GM18861 (cell line): ENCODE measurements around the gene SEC16A.

Source experiments
- ATAC-seq: cut with Tn5 transposase; IDR thresholded peaks from one replicate; pipeline ENCODE4 v1.9.1; 2021; ENCODE audit not compliant: unreplicated experiment

Gene SEC16A

DNA sequence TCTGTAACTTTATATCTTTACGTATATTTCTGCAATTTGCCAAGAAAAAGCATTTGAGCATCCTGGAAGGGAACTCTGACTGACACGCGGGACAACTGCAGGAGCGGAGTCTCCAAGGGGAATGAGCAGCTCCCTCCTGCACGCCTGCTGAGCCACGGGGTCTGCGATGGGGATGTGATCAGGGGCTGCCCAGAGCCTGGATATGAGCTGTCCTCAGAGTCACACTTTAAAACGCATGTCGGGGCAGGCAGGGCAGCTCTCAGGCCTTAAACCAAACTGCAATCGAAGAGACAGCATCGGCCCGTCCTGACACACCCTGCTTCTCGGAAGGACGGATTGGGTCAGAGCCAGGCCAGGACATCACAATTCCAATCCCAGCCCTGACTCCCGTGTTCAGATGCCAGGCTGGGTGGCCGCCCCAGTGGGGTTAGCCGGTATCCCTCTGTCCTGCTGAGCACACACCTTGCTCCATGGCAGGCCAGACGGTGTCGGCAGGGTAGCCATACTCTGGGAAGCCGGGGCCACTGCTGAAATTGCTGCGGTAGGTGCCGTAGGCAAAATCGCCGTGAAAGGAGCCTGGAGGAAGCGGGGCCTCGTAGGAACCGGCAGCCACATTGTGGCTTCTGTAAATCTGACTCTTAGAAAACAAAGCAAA lies 17.2 kb downstream of the SEC16A start:
- ATAC-seq, result no peak

DNA sequence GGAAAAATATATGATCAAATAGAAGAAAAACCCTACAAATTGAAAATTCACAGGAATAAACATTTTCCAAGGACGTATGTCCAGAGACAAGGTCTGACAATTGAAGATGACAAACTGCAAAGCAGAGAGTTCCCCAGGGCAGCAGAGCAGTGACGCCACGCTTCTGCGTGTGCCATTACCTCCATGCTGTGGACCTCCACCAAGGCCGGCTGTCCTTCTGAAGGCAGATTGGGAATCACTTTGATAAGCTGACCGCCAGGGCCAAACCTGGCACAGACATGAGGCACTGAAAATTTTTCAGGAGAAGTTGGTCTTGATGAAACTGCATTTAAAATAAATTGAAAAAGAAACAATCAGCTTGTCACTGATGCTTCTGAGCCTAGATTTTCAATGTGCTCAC lies 18.6 kb downstream of the SEC16A start:
- ATAC-seq, result no peak

DNA sequence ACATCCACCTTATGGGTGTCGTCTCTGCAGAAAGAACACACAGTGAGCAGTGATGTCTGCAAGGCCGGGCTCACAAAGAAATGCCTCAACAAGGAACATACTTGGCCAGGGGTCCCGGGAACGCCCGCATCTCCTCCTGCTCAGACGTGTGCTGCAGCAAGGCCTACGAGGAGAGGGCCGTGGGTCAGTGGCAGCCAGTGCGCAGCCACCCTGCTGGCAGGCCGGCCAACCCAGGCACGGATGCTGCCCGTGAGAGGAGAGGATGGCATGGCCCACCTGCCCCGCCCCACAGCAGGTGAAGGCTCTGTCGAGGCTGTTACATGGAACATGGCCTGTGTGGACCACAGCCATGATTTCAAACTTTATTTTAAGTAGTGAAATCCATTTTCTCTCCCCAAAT lies 19.3 kb downstream of the SEC16A start:
- ATAC-seq, result no peak

- ATAC-seq, result no peak
Measured at GRCh38 chr9:136462664-136463063, 20.2 kb downstream of the SEC16A start.

DNA sequence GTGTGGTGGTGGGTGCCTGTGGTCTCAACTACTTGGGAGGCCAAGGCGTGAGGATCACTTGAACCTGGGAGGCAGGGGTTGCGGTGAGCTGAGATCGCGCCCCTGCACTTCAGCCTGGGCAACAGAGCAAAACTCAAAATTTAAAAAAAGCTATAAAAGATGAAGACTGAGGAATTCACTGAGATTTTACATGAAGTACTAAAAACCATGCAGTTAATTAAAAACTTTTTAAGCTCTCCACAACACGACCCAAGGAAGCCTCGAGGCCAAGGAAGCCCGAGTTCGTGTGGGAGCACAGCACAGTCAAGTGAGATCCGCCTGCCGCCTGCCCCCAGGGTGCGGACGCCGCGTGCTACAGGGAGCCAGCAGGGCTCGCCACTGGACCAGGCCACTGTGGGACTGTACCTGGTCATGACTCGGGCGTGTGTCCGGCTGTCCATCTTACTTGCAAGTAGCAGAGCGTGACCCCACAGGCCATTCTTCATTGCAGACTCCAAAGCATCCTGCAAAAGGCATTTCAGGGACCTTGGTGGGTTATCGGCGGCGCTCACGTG lies 22.0 kb downstream of the SEC16A start:
- no peak for ATAC-seq

- no peak for ATAC-seq
Measured at GRCh38 chr9:136459425-136459824, 23.4 kb downstream of the SEC16A start.

GRCh38 chr9:136457326-136457725 lies 25.5 kb downstream of the SEC16A start:
- no peak for ATAC-seq

GRCh38 chr9:136456258-136456657 lies 26.6 kb downstream of the SEC16A start:
- no peak for ATAC-seq

GRCh38 chr9:136455043-136456002 lies 27.5 kb downstream of the SEC16A start:
- ATAC-seq, result no peak

- ATAC-seq, result no peak
Measured at GRCh38 chr9:136454026-136454796, 28.6 kb downstream of the SEC16A start.

GRCh38 chr9:136453326-136453725 lies 29.5 kb downstream of the SEC16A start:
- no peak for ATAC-seq

GRCh38 chr9:136451221-136451877 lies 31.5 kb downstream of the SEC16A start:
- no peak for ATAC-seq

DNA sequence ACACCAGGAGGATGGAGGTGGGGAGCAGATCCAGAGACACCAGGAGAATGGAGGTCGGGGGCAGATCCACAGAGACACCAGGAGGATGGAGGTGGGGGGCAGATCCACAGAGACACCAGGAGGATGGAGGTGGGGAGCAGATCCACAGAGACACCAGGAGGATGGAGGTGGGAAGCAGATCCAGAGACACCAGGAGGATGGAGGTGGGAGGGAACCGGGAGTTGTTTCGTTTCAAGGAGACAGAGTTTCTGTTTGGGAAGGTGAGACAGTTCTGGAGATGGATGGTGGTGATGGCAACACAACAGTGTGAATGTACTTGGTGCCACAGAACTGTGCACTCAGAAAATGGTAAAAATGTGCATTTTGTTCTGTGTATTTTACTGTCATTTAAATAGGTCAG lies 34.2 kb downstream of the SEC16A start:
- no peak for ATAC-seq

DNA sequence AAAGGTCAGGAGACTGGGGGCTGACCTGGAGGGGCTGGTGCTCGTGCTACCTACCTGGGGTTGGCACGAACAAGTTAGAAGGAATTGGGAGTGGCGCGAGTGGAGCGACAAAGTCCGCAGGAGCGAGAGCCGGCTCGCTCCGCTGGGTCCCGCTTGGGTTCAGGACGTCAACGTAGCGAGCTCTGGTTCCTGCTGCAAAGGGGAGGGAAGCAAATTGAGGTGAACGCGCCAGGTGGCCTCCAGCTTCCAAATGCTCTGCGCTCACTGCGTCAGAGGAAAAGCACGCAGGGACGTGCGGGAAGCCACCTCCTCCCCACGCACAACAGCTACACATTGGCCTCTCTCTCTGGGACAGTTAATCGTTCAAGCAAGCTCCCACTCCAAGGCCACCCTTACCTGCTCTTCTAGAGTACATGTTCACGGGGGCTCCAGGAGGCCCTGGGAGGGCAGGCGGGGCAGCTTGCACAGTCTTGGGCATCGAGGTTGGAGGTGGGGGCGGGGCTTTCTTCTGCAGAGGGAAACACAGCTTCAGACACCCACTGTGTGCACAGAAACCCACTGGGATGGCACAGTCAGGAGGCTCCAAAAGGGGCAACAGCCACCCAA lies 35.6 kb downstream of the SEC16A start:
- no peak for ATAC-seq

DNA sequence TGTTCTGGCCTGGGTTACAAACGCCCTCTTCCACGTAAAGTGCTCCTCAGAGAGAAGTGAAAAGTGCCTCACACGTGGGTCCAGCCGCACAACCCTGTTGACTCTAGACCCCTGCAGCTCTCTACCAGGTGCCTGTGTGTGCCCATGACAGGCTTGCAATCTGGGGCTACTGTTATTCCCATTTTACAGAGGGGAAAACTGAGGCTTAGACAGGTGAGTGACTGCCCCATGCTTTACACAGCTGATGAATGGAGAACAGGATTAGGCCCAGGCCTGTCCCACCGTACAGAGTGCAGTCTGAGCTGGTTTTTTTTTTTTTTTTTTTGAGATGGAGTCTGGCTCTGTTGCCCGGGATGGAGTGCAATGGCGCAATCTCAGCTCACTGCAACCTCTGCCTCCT lies 37.0 kb downstream of the SEC16A start:
- no peak for ATAC-seq

- ATAC-seq, result no peak
Measured at GRCh38 chr9:136444102-136444501, 38.7 kb downstream of the SEC16A start.

DNA sequence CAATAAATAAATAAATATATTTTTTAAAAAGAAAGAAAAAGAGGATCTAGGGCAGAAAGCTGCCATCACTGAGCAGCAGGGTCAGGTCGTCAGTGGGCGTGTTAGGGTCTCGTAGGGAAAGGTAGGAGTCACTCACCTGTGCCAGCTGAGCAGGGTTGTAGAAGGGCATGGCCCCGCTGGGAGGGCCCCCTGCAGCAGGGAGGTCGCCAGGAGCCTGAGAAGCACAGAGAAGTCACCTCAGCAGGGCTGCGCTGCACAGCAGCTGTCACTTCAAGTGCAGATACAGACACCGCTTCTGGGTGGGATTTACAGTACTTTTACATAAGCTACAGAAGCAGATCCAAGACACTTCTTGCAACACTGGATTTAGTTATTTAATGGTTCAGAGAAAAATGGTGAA lies 39.2 kb downstream of the SEC16A start:
- no peak for ATAC-seq

- ATAC-seq, result no peak
Measured at GRCh38 chr9:136443087-136443486, 39.8 kb downstream of the SEC16A start.

DNA sequence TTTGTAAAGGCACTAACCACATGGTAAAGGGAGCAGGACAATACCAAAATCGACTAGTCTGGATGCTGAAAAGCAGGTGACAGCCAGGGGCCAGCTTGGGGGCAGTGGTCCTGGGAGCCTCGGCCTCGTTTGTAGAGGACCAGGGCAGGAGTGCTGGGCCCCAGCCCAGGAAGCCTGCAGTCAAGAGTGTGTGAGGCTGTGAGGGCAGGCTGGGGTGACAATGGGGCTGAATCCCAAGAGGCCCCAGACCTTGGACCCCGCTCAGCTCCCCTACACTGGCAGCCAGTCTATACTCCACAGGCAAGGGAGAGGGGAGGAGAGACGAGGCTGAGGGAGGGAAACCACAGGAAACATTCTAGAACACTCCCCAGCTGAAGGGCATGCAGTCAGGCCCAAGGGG lies 40.6 kb downstream of the SEC16A start:
- no peak for ATAC-seq

DNA sequence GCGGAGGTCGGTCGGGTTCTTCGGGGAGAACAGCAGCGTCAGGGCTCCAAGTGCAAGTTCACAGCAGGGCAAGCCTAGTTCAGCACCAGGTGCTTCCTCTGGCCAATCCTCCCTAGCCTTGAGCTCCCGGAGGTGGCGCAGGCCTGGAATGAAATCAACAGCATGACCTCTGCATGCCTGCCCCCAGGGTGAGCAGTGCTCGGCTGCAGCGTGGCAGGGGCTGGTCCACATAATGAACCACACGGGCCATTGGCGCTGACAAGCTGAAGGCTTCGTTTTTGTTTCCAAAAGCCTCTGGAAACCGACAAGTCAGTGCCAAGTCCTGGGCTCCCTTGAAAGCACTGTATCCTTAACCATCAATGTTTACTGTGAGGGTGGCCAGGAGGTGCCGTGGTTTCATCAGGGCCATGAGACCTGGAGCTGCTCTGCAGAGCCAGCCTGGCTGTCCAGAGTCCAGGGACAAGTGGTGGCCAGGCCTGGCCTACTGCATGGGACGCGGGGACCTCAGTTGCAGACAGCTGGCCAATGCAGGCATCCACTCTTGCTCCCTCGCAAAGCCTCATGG lies 41.1 kb downstream of the SEC16A start:
- no peak for ATAC-seq
